GM23338 (cell line): Measurements from ENCODE around the gene MELTF. TPM values are rescaled to one million over a fixed set of nuclear protein-coding genes. Genes with fewer than 3 reads are reported as not detected.

Experiments used
- ATAC-seq: fragments of 200-7000 bp; cut with Tn5 transposase; 3 replicates; pipeline ENCODE4 v1.9.1; 2020
- DNase-seq: peaks from one replicate; pipeline ENCODE4 v3.0.0-alpha.2; 2015; ENCODE audit warnings: low spot score
- H2AFZ ChIP-seq: fragments of 200-600 bp; sonication (generic); 2 replicates; pipeline ENCODE4 v1.8.0; 2016; ENCODE audit warnings: antibody characterized with exemption, mild to moderate bottlenecking, moderate library complexity
- H3F3A ChIP-seq: fragments of 200-600 bp; sonication (generic); replicated peaks from 2 replicates; pipeline ENCODE4 v1.8.0; 2017; ENCODE audit warnings: antibody characterized with exemption, mixed run types, low read depth
- H3K27ac ChIP-seq: fragments of 200-600 bp; sonication (generic); 2 replicates; pipeline ENCODE4 v1.6.1; 2016; ENCODE audit warnings: low read depth
- H3K27me3 ChIP-seq: fragments of 200-600 bp; sonication (generic); 2 replicates; pipeline ENCODE4 v1.8.0; 2016; ENCODE audit warnings: mild to moderate bottlenecking, mixed run types, moderate library complexity; ENCODE audit not compliant: insufficient read depth
- H3K36me3 ChIP-seq: fragments of 200-600 bp; sonication (generic); 2 replicates; pipeline ENCODE4 v1.8.0; 2016; ENCODE audit warnings: mild to moderate bottlenecking; ENCODE audit not compliant: insufficient read depth
- H3K4me1 ChIP-seq: fragments of 200-600 bp; sonication (generic); 2 replicates; pipeline ENCODE4 v1.8.0; 2016; ENCODE audit warnings: mild to moderate bottlenecking, moderate library complexity; ENCODE audit not compliant: insufficient read depth
- H3K4me2 ChIP-seq: fragments of 200-600 bp; sonication (generic); 2 replicates; pipeline ENCODE4 v1.7.1; 2017; ENCODE audit warnings: mixed run types
- H3K4me3 ChIP-seq: fragments of 200-600 bp; sonication (generic); 2 replicates; pipeline ENCODE4 v1.6.1; 2016; ENCODE audit warnings: mixed run types
- H3K79me2 ChIP-seq: fragments of 200-600 bp; sonication (generic); replicated peaks from 2 replicates; pipeline ENCODE4 v1.8.0; 2017; ENCODE audit warnings: mild to moderate bottlenecking; ENCODE audit not compliant: insufficient read depth
- H3K9me2 ChIP-seq: fragments of 200-600 bp; sonication (generic); 2 replicates; pipeline ENCODE4 v1.8.0; 2017; ENCODE audit not compliant: insufficient read depth
- H4K20me1 ChIP-seq: fragments of 200-600 bp; sonication (generic); replicated peaks from 2 replicates; pipeline ENCODE4 v1.8.0; 2017; ENCODE audit warnings: mild to moderate bottlenecking; ENCODE audit not compliant: insufficient read depth
- H3K27ac Mint-ChIP-seq: 2 replicates; pipeline ENCODE4 v1.8.0; 2020; ENCODE audit warnings: inconsistent platforms, mild to moderate bottlenecking, moderate library complexity, mixed read lengths
- H3K27me3 Mint-ChIP-seq: 3 replicates; pipeline ENCODE4 v1.8.0; 2022; ENCODE audit warnings: low read depth, mild to moderate bottlenecking, moderate library complexity, mixed read lengths, inconsistent platforms; ENCODE audit not compliant: insufficient read depth, poor library complexity
- H3K36me3 Mint-ChIP-seq: 3 replicates; pipeline ENCODE4 v1.8.0; 2021; ENCODE audit warnings: low read depth, mild to moderate bottlenecking, inconsistent platforms, moderate library complexity, mixed read lengths
- H3K4me1 Mint-ChIP-seq: 3 replicates; pipeline ENCODE4 v1.8.0; 2020; ENCODE audit warnings: mild to moderate bottlenecking, inconsistent platforms, mixed read lengths
- H3K4me3 Mint-ChIP-seq: 3 replicates; pipeline ENCODE4 v1.8.0; 2021; ENCODE audit warnings: moderate library complexity, mild to moderate bottlenecking, inconsistent platforms, mixed read lengths
- H3K9me3 Mint-ChIP-seq: 3 replicates; pipeline ENCODE4 v1.8.0; 2020; ENCODE audit warnings: moderate library complexity, mild to moderate bottlenecking, inconsistent platforms, mixed read lengths
- CREB1 ChIP-seq: fragments of 250-450 bp; sonication (Bioruptor Pico); IDR thresholded peaks from 2 replicates; pipeline ENCODE4 v1.5.0; 2020; ENCODE audit warnings: low read depth, mild to moderate bottlenecking, moderate library complexity
- EZH2 ChIP-seq: fragments of 200-600 bp; sonication (generic); IDR thresholded peaks from one replicate; pipeline ENCODE4 v1.8.0; 2017; ENCODE audit warnings: antibody characterized with exemption, mild to moderate bottlenecking, low read depth; ENCODE audit not compliant: unreplicated experiment
- EZH2phosphoT487 ChIP-seq: fragments of 200-600 bp; sonication (generic); IDR thresholded peaks from one replicate; pipeline ENCODE4 v1.8.1; 2018; ENCODE audit warnings: antibody characterized with exemption; ENCODE audit not compliant: unreplicated experiment
- NANOG ChIP-seq: IDR thresholded peaks from 2 replicates; pipeline ENCODE4 v1.6.1; 2016; ENCODE audit warnings: antibody characterized with exemption, borderline replicate concordance
- POLR2AphosphoS5 ChIP-seq: IDR thresholded peaks from 2 replicates; pipeline ENCODE4 v1.6.1; 2016; ENCODE audit warnings: antibody characterized with exemption, low read depth
- STAT1 ChIP-seq: IDR thresholded peaks from one replicate; pipeline ENCODE4 v1.6.1; 2016; ENCODE audit warnings: antibody characterized with exemption; ENCODE audit not compliant: unreplicated experiment
- ZNF114 ChIP-seq: fragments of 250-450 bp; sonication (Bioruptor Pico); IDR thresholded peaks from 2 replicates; pipeline ENCODE4 v1.5.0; 2020; ENCODE audit warnings: mild to moderate bottlenecking, moderate library complexity
- ZNF331 ChIP-seq: fragments of 250-450 bp; sonication (Bioruptor Pico); IDR thresholded peaks from 2 replicates; pipeline ENCODE4 v1.5.0; 2020; ENCODE audit warnings: low read depth, mild to moderate bottlenecking, moderate library complexity
- ZNF462 ChIP-seq: fragments of 250-450 bp; sonication (Bioruptor Pico); IDR thresholded peaks from 2 replicates; pipeline ENCODE4 v1.5.0; 2020; ENCODE audit warnings: mild to moderate bottlenecking, moderate library complexity
- polyA plus RNA-seq: library from polyadenylated mRNA; unstranded; fragments of >200 nt; fragmentation: Nextera tagmentation; extraction: Ambion mirVana; gene quantifications from 2 replicates; pipeline ENCODE4 v1.2.1, GENCODE V29; 2016
- total RNA-seq: library from RNA; depleted of rRNA; stranded (reverse); fragments of >200 nt; shearing (Covaris generic); gene quantifications from 2 replicates; pipeline ENCODE4 v1.2.3, GENCODE V29; 2014
- TF ChIP-seq, protein P1 (sequence below): IDR thresholded peaks from 2 replicates; pipeline ENCODE4 v1.6.1; 2016; ENCODE audit warnings: antibody characterized with exemption
- TF ChIP-seq, protein P2 (sequence below): IDR thresholded peaks from one replicate; pipeline ENCODE4 v1.6.1; 2018; ENCODE audit warnings: antibody characterized with exemption; ENCODE audit not compliant: unreplicated experiment

The MELTF gene
- total and polyA plus RNA-seq, 2 experiments from 2014 or later = 1.4 to 5.2 TPM

DNA sequence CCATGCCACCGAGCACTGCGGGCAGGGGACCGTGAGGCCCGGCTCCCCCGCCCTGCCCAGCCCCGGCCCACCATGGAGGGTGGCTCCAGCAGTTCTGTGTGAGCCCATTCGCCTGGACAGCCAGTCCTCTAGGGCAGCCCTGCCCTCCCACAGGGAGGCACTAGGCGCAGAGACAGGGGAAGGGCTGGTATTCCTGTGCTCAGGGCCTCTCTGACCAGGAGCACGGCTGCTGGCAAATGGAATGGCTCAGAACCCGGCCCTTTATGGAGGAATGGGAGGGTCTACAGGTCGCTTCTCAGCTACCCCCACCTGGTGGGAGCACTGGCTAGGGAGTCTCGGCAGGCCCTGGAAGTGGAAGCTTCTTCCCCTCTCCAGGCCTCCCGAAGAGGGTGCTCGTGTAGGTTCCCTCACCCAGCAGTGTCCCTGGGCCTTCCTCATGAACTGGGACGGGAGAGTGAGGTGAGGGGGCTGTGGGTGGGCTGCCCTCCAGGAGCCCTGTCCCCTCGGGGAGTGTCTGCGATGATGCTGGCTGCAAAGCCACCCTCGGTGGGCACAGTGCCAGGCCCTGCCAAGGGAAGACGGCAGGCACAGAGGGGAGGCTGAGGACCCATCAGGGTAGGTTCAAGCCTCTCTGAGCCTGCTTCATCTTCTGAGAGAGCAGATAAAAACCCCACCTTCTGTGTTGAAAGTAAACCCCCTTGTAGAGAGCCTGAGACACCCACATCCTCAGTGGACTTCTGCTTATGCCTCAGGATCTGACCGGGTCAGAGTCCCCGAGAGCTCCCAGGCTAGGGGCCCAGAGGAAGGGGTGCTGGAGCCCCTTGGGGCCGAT is 1.5 kb downstream of the MELTF start (continued):
- TF ChIP-seq CREB1 = no peak

GRCh38 chr3:197027151-197027895 is 2.3 kb downstream of the MELTF start:
- Mint-ChIP-seq H3K27me3 (peaks cover 41% of the 10 kb centered on the region), H3K4me3 (no peak overlapping the region), H3K27ac (no peak overlapping the region), H3K36me3 (no peaks in the 10 kb centered on the region), H3K9me3 (no peaks in the 10 kb centered on the region; the same call in 2 of the 3 replicates), H3K4me1 (peaks cover 25% of the 10 kb centered on the region)
- Histone ChIP-seq H3K27ac (no peak overlapping the region), H3K4me3 (no peak overlapping the region), H3K27me3 (peaks cover 24% of the 10 kb centered on the region), H3K36me3 (no peaks in the 10 kb centered on the region), H3K79me2 (no peaks in the 10 kb centered on the region), H4K20me1 (no peaks in the 10 kb centered on the region), H3F3A (no peaks in the 10 kb centered on the region), H3K4me2 (no peak overlapping the region), H3K4me1 (peaks cover 7% of the 10 kb centered on the region; the same call in 1 of the 2 replicates), H3K9me2 (no peaks in the 10 kb centered on the region), H2AFZ (no peak overlapping the region)
- DNase-seq = no peak
- ATAC-seq = no peak
- TF ChIP-seq ZNF331 (no peak), STAT1 (no peak), NANOG (no peak), POLR2AphosphoS5 (no peak), ZNF114 (CRISPR knock-in tag) (no peak), EZH2 (no peak), ZNF462 (CRISPR knock-in tag) (no peak), EZH2phosphoT487 (no peak)
- TF ChIP-seq, protein P1, sequence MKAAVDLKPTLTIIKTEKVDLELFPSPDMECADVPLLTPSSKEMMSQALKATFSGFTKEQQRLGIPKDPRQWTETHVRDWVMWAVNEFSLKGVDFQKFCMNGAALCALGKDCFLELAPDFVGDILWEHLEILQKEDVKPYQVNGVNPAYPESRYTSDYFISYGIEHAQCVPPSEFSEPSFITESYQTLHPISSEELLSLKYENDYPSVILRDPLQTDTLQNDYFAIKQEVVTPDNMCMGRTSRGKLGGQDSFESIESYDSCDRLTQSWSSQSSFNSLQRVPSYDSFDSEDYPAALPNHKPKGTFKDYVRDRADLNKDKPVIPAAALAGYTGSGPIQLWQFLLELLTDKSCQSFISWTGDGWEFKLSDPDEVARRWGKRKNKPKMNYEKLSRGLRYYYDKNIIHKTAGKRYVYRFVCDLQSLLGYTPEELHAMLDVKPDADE = no peak
- TF ChIP-seq, protein P2, sequence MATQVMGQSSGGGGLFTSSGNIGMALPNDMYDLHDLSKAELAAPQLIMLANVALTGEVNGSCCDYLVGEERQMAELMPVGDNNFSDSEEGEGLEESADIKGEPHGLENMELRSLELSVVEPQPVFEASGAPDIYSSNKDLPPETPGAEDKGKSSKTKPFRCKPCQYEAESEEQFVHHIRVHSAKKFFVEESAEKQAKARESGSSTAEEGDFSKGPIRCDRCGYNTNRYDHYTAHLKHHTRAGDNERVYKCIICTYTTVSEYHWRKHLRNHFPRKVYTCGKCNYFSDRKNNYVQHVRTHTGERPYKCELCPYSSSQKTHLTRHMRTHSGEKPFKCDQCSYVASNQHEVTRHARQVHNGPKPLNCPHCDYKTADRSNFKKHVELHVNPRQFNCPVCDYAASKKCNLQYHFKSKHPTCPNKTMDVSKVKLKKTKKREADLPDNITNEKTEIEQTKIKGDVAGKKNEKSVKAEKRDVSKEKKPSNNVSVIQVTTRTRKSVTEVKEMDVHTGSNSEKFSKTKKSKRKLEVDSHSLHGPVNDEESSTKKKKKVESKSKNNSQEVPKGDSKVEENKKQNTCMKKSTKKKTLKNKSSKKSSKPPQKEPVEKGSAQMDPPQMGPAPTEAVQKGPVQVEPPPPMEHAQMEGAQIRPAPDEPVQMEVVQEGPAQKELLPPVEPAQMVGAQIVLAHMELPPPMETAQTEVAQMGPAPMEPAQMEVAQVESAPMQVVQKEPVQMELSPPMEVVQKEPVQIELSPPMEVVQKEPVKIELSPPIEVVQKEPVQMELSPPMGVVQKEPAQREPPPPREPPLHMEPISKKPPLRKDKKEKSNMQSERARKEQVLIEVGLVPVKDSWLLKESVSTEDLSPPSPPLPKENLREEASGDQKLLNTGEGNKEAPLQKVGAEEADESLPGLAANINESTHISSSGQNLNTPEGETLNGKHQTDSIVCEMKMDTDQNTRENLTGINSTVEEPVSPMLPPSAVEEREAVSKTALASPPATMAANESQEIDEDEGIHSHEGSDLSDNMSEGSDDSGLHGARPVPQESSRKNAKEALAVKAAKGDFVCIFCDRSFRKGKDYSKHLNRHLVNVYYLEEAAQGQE = no peak
